Upper lobe of right lung (tissue), 1 donor: Measurements from ENCODE around the gene CEP97. TPM values are rescaled to one million over a fixed set of nuclear protein-coding genes. Genes with fewer than 3 reads are reported as not detected.
"Not testable (repeated sequence)": the region's sequence is repeated elsewhere in the genome, so short reads cannot be mapped to it uniquely, and the experiment has no call there.

Source experiments
- ATAC-seq: fragments of 200-7000 bp; cut with Tn5 transposase; one replicate; pipeline ENCODE4 v1.9.1; 2020; ENCODE audit warnings: mild to moderate bottlenecking, moderate library complexity
- DNase-seq: peaks from one replicate; pipeline ENCODE4 v3.0.0-alpha.2; 2020
- H3K27ac ChIP-seq: fragments of 200-600 bp; one replicate; pipeline ENCODE4 v1.8.0; 2022
- H3K27me3 ChIP-seq: fragments of 200-600 bp; one replicate; pipeline ENCODE4 v1.8.0; 2022; ENCODE audit warnings: mild to moderate bottlenecking
- H3K36me3 ChIP-seq: fragments of 200-600 bp; one replicate; pipeline ENCODE4 v1.8.0; 2022
- H3K4me1 ChIP-seq: fragments of 200-600 bp; one replicate; pipeline ENCODE4 v1.8.0; 2022
- H3K4me3 ChIP-seq: fragments of 200-600 bp; one replicate; pipeline ENCODE4 v1.8.0; 2022; ENCODE audit warnings: mild to moderate bottlenecking
- H3K9me3 ChIP-seq: fragments of 200-600 bp; one replicate; pipeline ENCODE4 v1.8.0; 2022
- intact Hi-C: fragments of 100-400 bp; cut with DNase I; formaldehyde crosslinking; loops from one replicate; pipeline ENCODE4 v1.11.0; 2022
- total RNA-seq: library from RNA; stranded (reverse); fragmentation: NEBNext Ultra II Directional; extraction: Animal tissue kit (Norgen Biotek cat#: 25700); gene quantifications from one replicate; pipeline ENCODE4 v1.2.1, GENCODE V29; 2021
- TF ChIP-seq, protein P1 (sequence below): fragments of 200-600 bp; IDR thresholded peaks from one replicate; pipeline ENCODE4 v1.8.0; 2022; ENCODE audit warnings: antibody characterized with exemption
- donor health status: DM: no; HTN: yes; CAD: no; lungs with severe emphysema.

The CEP97 gene
- total RNA-seq, 1 donor from 2014 or later = 7.6 TPM

DNA sequence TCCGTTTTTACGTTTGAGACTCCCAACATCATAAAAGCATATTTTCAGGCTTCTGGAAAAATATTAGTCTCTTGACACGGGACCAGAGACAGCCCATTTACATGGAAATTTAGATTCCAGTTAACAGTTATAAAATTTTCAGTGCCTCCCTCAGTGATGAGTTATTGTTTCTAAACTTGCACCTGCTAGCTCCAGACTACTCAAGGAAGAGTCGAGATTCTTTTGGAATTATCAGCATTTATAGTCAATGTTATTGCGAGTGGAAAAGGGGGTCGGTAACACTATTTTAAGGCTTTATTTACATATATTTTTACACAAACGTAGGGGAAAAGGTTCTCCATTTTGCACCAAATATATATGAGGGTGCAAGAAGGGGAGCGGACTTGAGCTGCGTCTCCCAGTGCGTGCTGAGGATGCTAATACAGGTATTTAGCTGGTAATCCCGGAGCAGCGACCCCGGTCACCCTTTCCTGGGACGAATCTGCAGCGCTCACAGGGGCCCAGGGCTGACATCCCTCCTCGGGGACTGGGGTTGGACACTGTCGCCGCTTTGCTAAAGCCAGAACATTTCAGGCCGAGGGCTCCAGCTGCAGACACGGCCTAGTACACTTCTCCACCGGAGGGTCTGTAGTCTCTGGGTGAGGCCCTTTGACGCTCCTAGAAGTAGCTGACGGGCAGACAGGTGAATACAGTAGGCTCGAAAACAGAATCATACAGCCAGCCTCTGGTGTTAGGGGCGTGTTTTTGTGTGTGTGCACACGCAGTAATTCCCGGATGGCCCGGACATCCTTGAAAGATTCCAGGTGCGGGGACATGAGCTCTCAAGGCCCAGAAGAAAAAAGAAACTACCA, 46.8 kb upstream of the CEP97 start:
- intact Hi-C loops = no loop called here
- Histone ChIP-seq H3K4me3 (peak overlapping the region; percentile 97), H3K9me3 (no peaks in the 10 kb centered on the region), H3K27ac (no peak overlapping the region), H3K4me1 (peaks cover 18% of the 10 kb centered on the region), H3K36me3 (peaks cover 33% of the 10 kb centered on the region), H3K27me3 (no peaks in the 10 kb centered on the region)
- ATAC-seq (no peak), DNase-seq (no peak)
- TF ChIP-seq, protein P1, sequence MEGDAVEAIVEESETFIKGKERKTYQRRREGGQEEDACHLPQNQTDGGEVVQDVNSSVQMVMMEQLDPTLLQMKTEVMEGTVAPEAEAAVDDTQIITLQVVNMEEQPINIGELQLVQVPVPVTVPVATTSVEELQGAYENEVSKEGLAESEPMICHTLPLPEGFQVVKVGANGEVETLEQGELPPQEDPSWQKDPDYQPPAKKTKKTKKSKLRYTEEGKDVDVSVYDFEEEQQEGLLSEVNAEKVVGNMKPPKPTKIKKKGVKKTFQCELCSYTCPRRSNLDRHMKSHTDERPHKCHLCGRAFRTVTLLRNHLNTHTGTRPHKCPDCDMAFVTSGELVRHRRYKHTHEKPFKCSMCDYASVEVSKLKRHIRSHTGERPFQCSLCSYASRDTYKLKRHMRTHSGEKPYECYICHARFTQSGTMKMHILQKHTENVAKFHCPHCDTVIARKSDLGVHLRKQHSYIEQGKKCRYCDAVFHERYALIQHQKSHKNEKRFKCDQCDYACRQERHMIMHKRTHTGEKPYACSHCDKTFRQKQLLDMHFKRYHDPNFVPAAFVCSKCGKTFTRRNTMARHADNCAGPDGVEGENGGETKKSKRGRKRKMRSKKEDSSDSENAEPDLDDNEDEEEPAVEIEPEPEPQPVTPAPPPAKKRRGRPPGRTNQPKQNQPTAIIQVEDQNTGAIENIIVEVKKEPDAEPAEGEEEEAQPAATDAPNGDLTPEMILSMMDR = no peak

DNA sequence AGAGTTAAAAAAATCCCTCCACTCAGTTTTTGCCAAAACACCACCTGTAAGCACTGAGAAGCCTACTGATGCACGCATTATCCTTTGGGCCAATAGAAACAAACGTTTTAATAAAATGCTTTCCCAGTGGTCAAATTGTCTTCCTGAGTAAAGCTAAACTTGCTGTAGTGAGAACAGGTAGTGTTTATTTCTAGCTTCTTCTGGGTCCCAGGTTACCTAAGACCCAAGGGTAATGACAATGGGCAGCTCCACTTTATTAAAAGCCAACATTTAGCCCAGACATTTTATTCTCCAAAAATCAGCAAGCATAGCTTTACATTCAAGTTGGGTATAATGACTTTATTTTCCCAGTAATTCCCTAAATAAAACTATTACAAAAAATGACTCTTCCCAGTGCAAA, 45.6 kb upstream of the CEP97 start:
- intact Hi-C loops, H3K27me3 ChIP-seq, ATAC-seq, H3K27ac ChIP-seq, H3K9me3 ChIP-seq, H3K4me3 ChIP-seq, DNase-seq: not testable (repeated sequence)
- peaks cover 45% of the 10 kb centered on the region for H3K36me3 ChIP-seq
- H3K4me1 ChIP-seq = peaks cover 28% of the 10 kb centered on the region

DNA sequence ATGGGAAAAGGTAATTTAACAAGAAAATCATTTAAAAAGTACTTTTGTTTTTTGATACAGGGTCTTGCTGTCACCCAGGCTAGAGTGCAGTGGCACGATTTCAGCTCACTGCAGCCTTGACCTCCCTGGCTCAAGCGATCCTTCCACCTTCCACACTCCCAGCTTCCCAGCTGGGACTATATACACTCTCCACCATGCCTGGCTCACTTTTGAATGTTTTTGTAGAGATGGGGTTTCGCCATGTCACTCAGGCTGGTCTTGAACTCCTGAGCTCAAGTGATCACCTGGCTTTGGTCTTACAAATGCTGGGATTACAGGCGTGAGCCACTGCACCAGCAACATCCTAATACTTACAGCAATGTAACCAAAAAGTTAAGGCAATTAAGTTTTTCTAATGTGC, 43.9 kb upstream of the CEP97 start:
- no peak overlapping the region for H3K27ac ChIP-seq
- peaks cover 60% of the 10 kb centered on the region for H3K36me3 ChIP-seq
- intact Hi-C loops = no loop called here
- no peak overlapping the region for H3K4me3 ChIP-seq
- TF ChIP-seq, protein P1 = no peak
- H3K4me1 ChIP-seq = peaks cover 44% of the 10 kb centered on the region
- no peaks in the 10 kb centered on the region for H3K27me3 ChIP-seq
- H3K9me3 ChIP-seq = no peaks in the 10 kb centered on the region
- DNase-seq (no peak), ATAC-seq (no peak)

DNA sequence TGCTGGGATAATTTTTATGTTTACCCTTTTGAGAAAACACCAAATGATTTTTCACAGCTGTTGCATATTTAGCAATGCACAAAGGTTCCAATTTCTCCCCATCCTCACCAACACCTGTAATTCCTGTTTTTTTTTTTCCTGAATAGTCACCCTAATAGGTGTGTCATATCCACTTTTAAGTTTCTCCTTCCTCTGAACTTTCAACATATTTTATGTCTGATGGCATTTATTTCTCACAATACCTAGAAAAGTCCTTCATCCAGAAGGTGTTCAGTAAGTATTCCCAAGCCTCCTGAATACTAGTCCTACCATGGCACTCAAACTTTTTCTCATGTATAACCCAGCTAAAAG, 39.4 kb upstream of the CEP97 start:
- ATAC-seq = no peak
- Histone ChIP-seq H3K27me3 (no peaks in the 10 kb centered on the region), H3K27ac (peak overlapping the region; percentile 96), H3K4me1 (peaks cover 39% of the 10 kb centered on the region), H3K9me3 (no peaks in the 10 kb centered on the region), H3K4me3 (peak overlapping the region; percentile 96), H3K36me3 (peaks cover 57% of the 10 kb centered on the region)
- intact Hi-C loops = no loop called here
- DNase-seq = no peak
- TF ChIP-seq, protein P1 = no peak

DNA sequence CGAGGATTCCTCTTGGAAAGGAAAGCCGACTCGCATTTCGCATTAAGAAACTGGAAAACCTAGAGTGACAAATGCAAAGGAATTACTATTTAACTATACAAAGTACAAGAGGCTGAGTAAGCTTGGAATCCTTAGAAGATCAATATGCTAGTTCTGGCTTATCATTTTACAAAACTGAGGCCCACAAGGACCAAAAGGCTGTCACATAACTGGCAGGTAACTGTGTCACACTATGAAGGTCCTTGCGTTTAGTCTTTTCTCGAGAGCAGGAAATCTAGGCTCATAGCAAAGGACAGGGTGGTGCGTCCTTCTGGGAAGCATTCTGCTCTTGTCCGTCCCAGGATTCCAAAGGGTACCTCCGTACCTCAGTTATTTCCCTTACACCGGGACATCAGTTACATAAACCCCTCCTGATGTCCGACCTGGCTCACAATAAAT, 38.5 kb upstream of the CEP97 start:
- TF ChIP-seq, protein P1 = no peak
- Histone ChIP-seq H3K27me3 (no peaks in the 10 kb centered on the region), H3K27ac (peak overlapping the region; percentile 96), H3K4me1 (peaks cover 39% of the 10 kb centered on the region), H3K9me3 (no peaks in the 10 kb centered on the region), H3K4me3 (peak overlapping the region; percentile 96), H3K36me3 (peaks cover 49% of the 10 kb centered on the region)
- intact Hi-C loops = no loop called here
- DNase-seq = no peak
- peak; percentile 6 for ATAC-seq

DNA sequence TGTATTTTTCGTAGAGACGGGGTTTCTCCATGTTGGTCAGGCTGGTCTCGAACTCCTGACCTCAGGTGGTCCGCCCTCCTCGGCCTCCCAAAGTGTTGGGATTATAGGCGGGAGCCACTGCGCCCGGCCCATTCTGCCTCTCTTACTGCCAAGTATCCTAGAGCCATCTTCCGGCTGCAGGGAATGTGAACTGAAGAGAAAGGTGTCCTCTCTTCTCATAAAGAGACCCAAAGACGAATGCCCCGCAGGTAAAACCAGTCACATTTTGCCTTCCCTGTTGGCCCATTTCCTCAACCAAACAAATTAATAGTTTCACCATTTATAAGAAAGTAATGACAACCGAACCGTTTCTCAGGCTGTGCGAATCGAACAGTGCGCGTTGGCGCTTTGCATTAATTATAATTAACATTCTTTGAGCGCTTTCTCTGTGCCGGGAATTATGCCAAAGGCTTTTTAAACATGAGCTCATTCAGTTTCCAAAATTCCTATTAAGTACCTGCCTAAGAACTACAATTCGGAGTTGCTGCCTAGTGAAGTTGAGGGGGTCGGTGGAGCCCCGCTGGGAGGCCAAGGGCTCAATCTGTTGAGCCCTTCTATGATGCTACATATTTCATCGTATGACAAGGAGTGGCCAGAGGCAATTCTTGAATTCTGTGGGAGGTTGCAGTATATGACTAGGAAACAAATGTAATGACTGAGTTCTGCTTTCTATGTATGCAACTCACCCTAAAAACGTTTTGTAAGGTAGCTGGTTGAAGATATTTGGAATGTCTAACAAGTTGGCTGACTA, 37.1 kb upstream of the CEP97 start:
- Histone ChIP-seq H3K27ac (peak overlapping the region; percentile 96), H3K9me3 (no peaks in the 10 kb centered on the region), H3K4me3 (peak overlapping the region; percentile 96), H3K36me3 (peaks cover 34% of the 10 kb centered on the region), H3K27me3 (no peaks in the 10 kb centered on the region), H3K4me1 (peaks cover 36% of the 10 kb centered on the region)
- TF ChIP-seq, protein P1 = no peak
- ATAC-seq (no peak), DNase-seq (no peak)
- intact Hi-C loops = no loop called here
